ENCODE data around the gene PGAP3.

DNA sequence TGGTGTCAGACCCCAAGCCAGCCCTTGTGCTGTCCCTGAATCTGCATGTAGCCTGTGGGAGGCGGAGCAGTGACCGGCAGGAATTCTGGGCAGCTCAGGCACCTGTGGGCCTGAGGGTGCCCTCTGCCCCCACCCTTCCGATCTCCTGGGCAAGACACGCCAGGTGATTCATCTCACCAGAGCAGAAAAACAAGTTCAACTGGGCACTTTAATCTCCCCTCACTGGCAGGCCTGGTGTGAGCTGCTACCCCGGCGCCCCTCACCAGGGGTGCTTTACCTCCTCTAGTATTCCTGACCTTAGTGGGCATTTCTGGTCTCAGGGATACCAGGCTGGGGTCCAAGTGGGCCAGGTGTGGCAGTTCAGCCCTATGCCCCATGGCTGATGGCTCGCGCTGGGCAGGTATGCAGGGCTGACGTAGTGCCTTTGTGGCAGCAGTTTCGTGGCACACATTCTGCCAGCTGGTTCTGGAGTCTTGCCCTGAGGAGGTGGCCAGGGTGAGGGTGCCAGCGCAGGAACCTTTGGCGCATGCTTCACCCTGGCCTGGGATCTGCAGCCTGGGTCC lies 18.0 kb upstream of the PGAP3 start:
- TF ChIP-seq, protein P1, sequence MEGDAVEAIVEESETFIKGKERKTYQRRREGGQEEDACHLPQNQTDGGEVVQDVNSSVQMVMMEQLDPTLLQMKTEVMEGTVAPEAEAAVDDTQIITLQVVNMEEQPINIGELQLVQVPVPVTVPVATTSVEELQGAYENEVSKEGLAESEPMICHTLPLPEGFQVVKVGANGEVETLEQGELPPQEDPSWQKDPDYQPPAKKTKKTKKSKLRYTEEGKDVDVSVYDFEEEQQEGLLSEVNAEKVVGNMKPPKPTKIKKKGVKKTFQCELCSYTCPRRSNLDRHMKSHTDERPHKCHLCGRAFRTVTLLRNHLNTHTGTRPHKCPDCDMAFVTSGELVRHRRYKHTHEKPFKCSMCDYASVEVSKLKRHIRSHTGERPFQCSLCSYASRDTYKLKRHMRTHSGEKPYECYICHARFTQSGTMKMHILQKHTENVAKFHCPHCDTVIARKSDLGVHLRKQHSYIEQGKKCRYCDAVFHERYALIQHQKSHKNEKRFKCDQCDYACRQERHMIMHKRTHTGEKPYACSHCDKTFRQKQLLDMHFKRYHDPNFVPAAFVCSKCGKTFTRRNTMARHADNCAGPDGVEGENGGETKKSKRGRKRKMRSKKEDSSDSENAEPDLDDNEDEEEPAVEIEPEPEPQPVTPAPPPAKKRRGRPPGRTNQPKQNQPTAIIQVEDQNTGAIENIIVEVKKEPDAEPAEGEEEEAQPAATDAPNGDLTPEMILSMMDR (IDR thresholded peaks at IDR 0.05): no peak
- TF ChIP-seq POLR2A (IDR thresholded peaks at IDR 0.05): no peak
